WTC11 (cell line): ENCODE results near the gene TRIAP1.

Source experiments
- JUN ChIP-seq: sonication (generic); formaldehyde crosslinking; IDR thresholded peaks from 2 replicates; pipeline ENCODE4 v1.8.0; 2023; ENCODE audit warnings: mild to moderate bottlenecking, missing genetic modification reagents
- NR1H2 ChIP-seq: sonication (generic); formaldehyde crosslinking; IDR thresholded peaks from 2 replicates; pipeline ENCODE4 v1.9.0; 2021; ENCODE audit warnings: mild to moderate bottlenecking, moderate library complexity, missing genetic modification reagents
- ZBTB21 ChIP-seq: sonication (generic); formaldehyde crosslinking; IDR thresholded peaks from 2 replicates; pipeline ENCODE4 v1.8.1; 2023; ENCODE audit warnings: mild to moderate bottlenecking, missing genetic modification reagents, borderline replicate concordance
- ZNF121 ChIP-seq: sonication (generic); formaldehyde crosslinking; IDR thresholded peaks from 2 replicates; pipeline ENCODE4 v1.8.0; 2023; ENCODE audit warnings: missing genetic modification reagents
- ZNF416 ChIP-seq: fragments of 250-450 bp; sonication (Bioruptor Pico); IDR thresholded peaks from 2 replicates; pipeline ENCODE4 v1.9.0; 2021; ENCODE audit warnings: mild to moderate bottlenecking, inconsistent platforms
- TF ChIP-seq, protein P1 (sequence below): fragments of 200-600 bp; IDR thresholded peaks from 2 replicates; pipeline ENCODE4 v1.8.0; 2022; ENCODE audit warnings: antibody characterized with exemption

DNA sequence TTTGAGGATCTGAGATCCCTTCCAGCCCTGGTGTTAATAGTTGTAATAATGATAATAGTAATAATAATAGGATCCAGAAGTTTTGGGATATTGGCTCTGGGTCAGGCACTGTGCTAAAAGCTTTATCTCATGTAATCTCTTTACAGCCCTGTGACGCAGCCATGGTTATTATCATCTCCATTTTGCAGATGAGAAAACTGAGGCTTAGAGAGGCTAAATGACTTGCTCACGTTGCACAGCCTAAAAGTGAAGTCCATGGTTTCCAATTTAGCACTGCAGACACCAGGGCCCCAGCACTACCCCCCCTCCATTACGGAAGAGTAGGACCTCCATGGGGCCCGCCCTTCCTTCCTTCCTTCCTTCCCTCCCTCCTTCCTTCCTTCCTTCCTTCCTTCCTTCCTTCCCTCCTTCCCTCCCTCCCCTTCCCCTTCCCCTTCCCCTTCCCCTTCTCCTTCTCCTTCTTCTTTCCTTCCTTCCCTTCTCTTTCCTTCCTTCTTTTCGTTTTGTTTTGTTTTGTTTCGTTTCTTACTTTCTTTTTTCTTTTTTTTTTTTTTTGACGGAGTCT, 23.2 kb downstream of the TRIAP1 start:
- TF ChIP-seq, protein P1, sequence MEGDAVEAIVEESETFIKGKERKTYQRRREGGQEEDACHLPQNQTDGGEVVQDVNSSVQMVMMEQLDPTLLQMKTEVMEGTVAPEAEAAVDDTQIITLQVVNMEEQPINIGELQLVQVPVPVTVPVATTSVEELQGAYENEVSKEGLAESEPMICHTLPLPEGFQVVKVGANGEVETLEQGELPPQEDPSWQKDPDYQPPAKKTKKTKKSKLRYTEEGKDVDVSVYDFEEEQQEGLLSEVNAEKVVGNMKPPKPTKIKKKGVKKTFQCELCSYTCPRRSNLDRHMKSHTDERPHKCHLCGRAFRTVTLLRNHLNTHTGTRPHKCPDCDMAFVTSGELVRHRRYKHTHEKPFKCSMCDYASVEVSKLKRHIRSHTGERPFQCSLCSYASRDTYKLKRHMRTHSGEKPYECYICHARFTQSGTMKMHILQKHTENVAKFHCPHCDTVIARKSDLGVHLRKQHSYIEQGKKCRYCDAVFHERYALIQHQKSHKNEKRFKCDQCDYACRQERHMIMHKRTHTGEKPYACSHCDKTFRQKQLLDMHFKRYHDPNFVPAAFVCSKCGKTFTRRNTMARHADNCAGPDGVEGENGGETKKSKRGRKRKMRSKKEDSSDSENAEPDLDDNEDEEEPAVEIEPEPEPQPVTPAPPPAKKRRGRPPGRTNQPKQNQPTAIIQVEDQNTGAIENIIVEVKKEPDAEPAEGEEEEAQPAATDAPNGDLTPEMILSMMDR = no peak
- TF ChIP-seq ZNF416 (CRISPR knock-in tag) = no peak
- TF ChIP-seq NR1H2 (CRISPR knock-in tag) = no peak
- TF ChIP-seq ZBTB21 (CRISPR knock-in tag) = no peak
- no peak for TF ChIP-seq JUN (CRISPR knock-in tag)
- TF ChIP-seq ZNF121 = no peak
